ENCODE data around the gene ATP2A1. TPM values are rescaled to one million over a fixed set of nuclear protein-coding genes. Genes with fewer than 3 reads are reported as not detected.

Gene ATP2A1
- total RNA-seq, 1 donor from 2014 or later: 8.2 TPM

DNA sequence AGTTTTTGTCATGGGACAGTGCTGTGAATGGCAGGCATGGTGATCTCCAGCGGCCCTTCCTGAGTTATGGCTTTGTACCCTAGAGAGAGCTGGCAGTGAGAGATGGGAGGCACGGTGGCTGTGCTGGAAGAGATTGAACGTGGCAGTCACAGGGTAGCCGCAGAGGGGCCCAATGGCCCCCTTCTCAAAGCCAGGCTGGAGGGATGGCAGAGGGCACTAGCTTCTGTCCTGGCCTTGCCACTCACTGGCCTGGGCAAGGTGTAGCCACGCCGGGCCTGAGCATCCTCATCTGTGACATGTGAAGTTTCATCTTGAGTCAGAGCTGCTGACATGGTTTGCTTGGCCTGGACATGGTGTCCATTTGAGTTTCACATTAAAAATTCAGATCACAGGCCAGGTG is 3.9 kb upstream of the ATP2A1 start:
- peaks cover 10% of the 10 kb centered on the region for H3K79me2 ChIP-seq (ENCODE audit: low read depth)
- H3K4me1 ChIP-seq: peaks cover 10% of the 10 kb centered on the region
- no peak for TF ChIP-seq EZH2 (IDR thresholded peaks at IDR 0.05)
- no peak for TF ChIP-seq CTCF (IDR thresholded peaks at IDR 0.05)
- TF ChIP-seq EZH2phosphoT487 (IDR thresholded peaks at IDR 0.05): no peak
- peaks cover 23% of the 10 kb centered on the region for H3K4me1 Mint-ChIP-seq
- H3K36me3 ChIP-seq: no peaks in the 10 kb centered on the region
- no peak overlapping the region for H3K27ac Mint-ChIP-seq
- peaks cover 26% of the 10 kb centered on the region for H3F3A ChIP-seq (ENCODE audit: low read depth)
- no peaks in the 10 kb centered on the region for H3K27me3 ChIP-seq
- H3K9ac ChIP-seq: no peak overlapping the region
- H3K4me3 ChIP-seq: no peak overlapping the region
- DNase-seq (ENCODE audit: low spot score): no peak
- peaks cover 10% of the 10 kb centered on the region for H3K36me3 Mint-ChIP-seq
- H3K27me3 Mint-ChIP-seq (ENCODE audit: insufficient read depth, low read depth): peaks cover 2% of the 10 kb centered on the region
- H3K9me3 Mint-ChIP-seq: no peaks in the 10 kb centered on the region
- peaks cover 8% of the 10 kb centered on the region for H4K20me1 ChIP-seq (ENCODE audit: low read depth)
- no peak overlapping the region for H3K4me2 ChIP-seq
- H3K9me3 ChIP-seq (ENCODE audit: low read depth): no peaks in the 10 kb centered on the region
- no peak overlapping the region for H2AFZ ChIP-seq (replicated peaks)
- no peak overlapping the region for H3K4me3 Mint-ChIP-seq
- no peak overlapping the region for H3K27ac ChIP-seq

GRCh38 chr16:28875134-28876018 is 2.9 kb upstream of the ATP2A1 start:
- Histone ChIP-seq H3K79me2 (ENCODE audit: low read depth) (peaks cover 10% of the 10 kb centered on the region), H3K27ac (no peak overlapping the region), H3K4me3 (no peak overlapping the region), H3K36me3 (no peaks in the 10 kb centered on the region), H3K27me3 (no peaks in the 10 kb centered on the region), H4K20me1 (ENCODE audit: low read depth) (peaks cover 8% of the 10 kb centered on the region), H3K9ac (no peak overlapping the region), H3K9me3 (ENCODE audit: low read depth) (no peaks in the 10 kb centered on the region), H3K4me2 (no peak overlapping the region), H3K4me1 (peaks cover 14% of the 10 kb centered on the region), H2AFZ (replicated peaks) (no peak overlapping the region), H3F3A (ENCODE audit: low read depth) (peaks cover 33% of the 10 kb centered on the region)
- no peaks in the 10 kb centered on the region for H3K9me3 Mint-ChIP-seq
- DNase-seq (ENCODE audit: low spot score): no peak
- H3K27ac Mint-ChIP-seq: no peak overlapping the region
- peaks cover 3% of the 10 kb centered on the region for H3K36me3 Mint-ChIP-seq
- peaks cover 24% of the 10 kb centered on the region for H3K4me1 Mint-ChIP-seq
- no peak overlapping the region for H3K4me3 Mint-ChIP-seq
- TF ChIP-seq EZH2 (IDR thresholded peaks at IDR 0.05): no peak
- no peak for TF ChIP-seq EZH2phosphoT487 (IDR thresholded peaks at IDR 0.05)
- TF ChIP-seq CTCF (IDR thresholded peaks at IDR 0.05): no peak
- H3K27me3 Mint-ChIP-seq (ENCODE audit: insufficient read depth, low read depth): peaks cover 2% of the 10 kb centered on the region

DNA sequence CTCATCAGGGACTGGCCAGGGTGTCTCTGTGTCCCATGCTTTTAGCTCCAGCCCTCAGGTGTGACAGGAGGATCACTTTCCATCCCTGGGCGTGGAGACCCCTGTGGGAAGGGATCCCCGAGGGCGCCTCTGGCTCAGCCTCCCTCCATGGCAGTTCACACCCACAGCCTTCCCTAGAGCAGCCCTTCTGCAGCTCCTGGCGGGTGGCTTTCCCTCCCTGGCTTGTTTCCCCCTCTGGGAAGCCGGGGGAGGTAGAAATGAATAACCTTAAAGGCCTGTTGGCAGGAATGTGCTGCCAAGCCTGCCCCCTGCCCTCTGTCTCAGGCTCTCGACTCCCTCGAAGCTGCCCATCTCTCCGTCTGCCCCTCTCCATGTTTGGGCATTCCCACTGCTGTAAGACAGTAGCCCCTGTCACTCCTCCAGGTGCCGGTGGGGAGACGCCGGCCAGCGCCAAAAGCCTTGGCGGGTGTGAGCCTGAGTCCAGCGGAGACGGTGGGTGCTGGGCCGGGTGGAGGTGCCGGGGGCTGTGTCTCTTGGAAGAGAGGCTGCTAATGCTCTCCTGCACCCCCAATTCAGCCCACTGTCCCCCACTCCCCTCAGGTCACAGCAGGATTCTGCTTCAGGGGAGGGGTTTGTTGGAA is 2.1 kb upstream of the ATP2A1 start:
- Histone ChIP-seq H3K79me2 (ENCODE audit: low read depth) (peaks cover 10% of the 10 kb centered on the region), H3K4me1 (peaks cover 21% of the 10 kb centered on the region), H3K27ac (no peak overlapping the region), H3F3A (ENCODE audit: low read depth) (peaks cover 41% of the 10 kb centered on the region), H3K9me3 (ENCODE audit: low read depth) (no peaks in the 10 kb centered on the region), H4K20me1 (ENCODE audit: low read depth) (peaks cover 8% of the 10 kb centered on the region), H3K9ac (no peak overlapping the region), H3K4me3 (no peak overlapping the region), H2AFZ (replicated peaks) (no peak overlapping the region), H3K36me3 (no peaks in the 10 kb centered on the region), H3K4me2 (no peak overlapping the region), H3K27me3 (peaks cover 2% of the 10 kb centered on the region)
- Mint-ChIP-seq H3K36me3 (no peaks in the 10 kb centered on the region), H3K4me1 (peaks cover 30% of the 10 kb centered on the region), H3K9me3 (no peaks in the 10 kb centered on the region), H3K4me3 (no peak overlapping the region), H3K27ac (no peak overlapping the region), H3K27me3 (ENCODE audit: insufficient read depth, low read depth) (peaks cover 2% of the 10 kb centered on the region)
- no peak for DNase-seq (ENCODE audit: low spot score)
- TF ChIP-seq EZH2phosphoT487 (IDR thresholded peaks at IDR 0.05): no peak
- TF ChIP-seq EZH2 (IDR thresholded peaks at IDR 0.05): no peak
- no peak for TF ChIP-seq CTCF (IDR thresholded peaks at IDR 0.05)

Measured in neural progenitor cell (in vitro differentiated cells).